Tibial artery (tissue), 4 donors: ENCODE results near the gene IL1RAPL2.
"Not testable (repeated sequence)": the region's sequence is repeated elsewhere in the genome, so short reads cannot be mapped to it uniquely, and the experiment has no call there.

ENCODE experiments used
- DNase-seq, 2 donors: peaks; one replicate each; pipeline ENCODE4 v3.0.0-alpha.2; 2019
- H3K27ac ChIP-seq, 2 donors: fragments of 200-600 bp; sonication (generic) in 1 of 2; 1 replicate in 1 of 2; 2 replicates in 1 of 2; pipeline ENCODE4 v1.5.1; 2018 to 2019; ENCODE audit warnings: mild to moderate bottlenecking in 1 of 2
- H3K27me3 ChIP-seq, 2 donors: fragments of 200-600 bp; sonication (generic) in 1 of 2; one replicate each; pipeline versions ENCODE4 v1.5.1 to v1.6.0; 2016 to 2019
- H3K36me3 ChIP-seq, 3 donors: fragments of 200-600 bp; sonication (generic) in 2 of 3; one replicate each; pipeline ENCODE4 v1.5.1; 2016 to 2019; ENCODE audit warnings: mild to moderate bottlenecking in 2 of 3
- H3K4me1 ChIP-seq, 4 donors: fragments of 200-600 bp; sonication (generic) in 2 of 4; 1 replicate in 3 of 4; 2 replicates in 1 of 4; pipeline ENCODE4 v1.5.1; 2016 to 2019
- H3K4me3 ChIP-seq, 2 donors: fragments of 200-600 bp; sonication (generic) in 1 of 2; 1 replicate in 1 of 2; 2 replicates in 1 of 2; pipeline ENCODE4 v1.5.1; 2018 to 2019; ENCODE audit warnings: mild to moderate bottlenecking in 2 of 2
- H3K9me3 ChIP-seq, 3 donors: fragments of 200-600 bp; sonication (generic) in 1 of 3; one replicate each; pipeline ENCODE4 v1.5.1; 2016 to 2019
- CTCF ChIP-seq, 2 experiments: fragments of 200-600 bp in 1 of 2; fragments of 450-650 bp in 1 of 2; IDR thresholded peaks; one replicate each; pipeline ENCODE4 v1.5.1; 2017 to 2019; ENCODE audit warnings: antibody characterized with exemption in 2 of 2, mild to moderate bottlenecking in 1 of 2, moderate library complexity in 1 of 2
- intact Hi-C: fragments of 100-400 bp; cut with DNase I; formaldehyde crosslinking; loops from one replicate; pipeline ENCODE4 v1.15.0; 2023; ENCODE audit warnings: low total_unique reads

The IL1RAPL2 gene

DNA sequence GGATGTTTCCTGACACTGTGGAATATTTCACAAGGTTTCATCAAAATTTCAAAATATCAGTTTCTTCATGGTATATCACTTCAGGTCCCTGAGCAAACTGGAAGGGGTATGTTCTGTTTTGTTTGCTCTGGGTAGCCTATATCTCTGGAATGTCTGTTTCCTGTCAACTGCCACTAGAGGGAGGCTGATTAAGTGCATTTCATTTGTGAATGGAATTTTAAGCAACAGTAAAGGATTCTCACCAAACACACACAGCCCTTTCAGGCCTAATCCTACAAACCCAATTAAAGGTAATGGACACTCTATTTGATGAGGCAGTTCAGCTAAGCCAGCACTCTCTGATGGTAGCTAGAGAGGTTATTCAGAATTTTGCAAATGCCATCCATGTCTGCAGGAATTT is 347.3 kb downstream of the IL1RAPL2 start:
- DNase-seq: no peak
- TF ChIP-seq CTCF (IDR thresholded peaks at IDR 0.05): peak in 1 of 2 experiments; percentile 22
- no peaks in the 10 kb centered on the region for H3K9me3 ChIP-seq
- no peaks in the 10 kb centered on the region for H3K36me3 ChIP-seq
- intact Hi-C loops: no loop called here
- no peak overlapping the region for H3K27ac ChIP-seq
- H3K4me3 ChIP-seq: no peak overlapping the region
- no peaks in the 10 kb centered on the region for H3K27me3 ChIP-seq
- no peaks in the 10 kb centered on the region for H3K4me1 ChIP-seq

DNA sequence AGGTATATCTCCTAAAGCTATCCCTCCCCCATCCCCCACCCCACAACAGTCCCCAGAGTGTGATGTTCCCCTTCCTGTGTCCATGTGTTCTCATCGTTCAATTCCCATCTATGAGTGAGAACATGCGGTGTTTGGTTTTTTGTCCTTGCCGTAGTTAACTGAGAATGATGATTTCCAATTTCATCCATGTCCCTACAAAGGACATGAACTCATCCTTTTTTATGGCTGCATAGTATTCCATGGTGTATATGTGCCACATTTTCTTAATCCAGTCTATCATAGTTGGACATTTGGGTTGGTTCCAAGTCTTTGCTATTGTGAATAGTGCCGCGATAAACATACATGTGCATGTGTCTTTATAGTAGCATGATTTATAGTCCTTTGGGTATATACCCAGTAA is 348.7 kb downstream of the IL1RAPL2 start:
- H3K9me3 ChIP-seq, H3K4me1 ChIP-seq, DNase-seq, H3K27me3 ChIP-seq, H3K36me3 ChIP-seq, intact Hi-C loops, H3K27ac ChIP-seq, H3K4me3 ChIP-seq: not testable (repeated sequence)

GRCh38 chrX:104918122-104918521 is 352.1 kb downstream of the IL1RAPL2 start:
- H3K36me3 ChIP-seq: no peaks in the 10 kb centered on the region
- no peaks in the 10 kb centered on the region for H3K4me1 ChIP-seq
- no peak overlapping the region for H3K4me3 ChIP-seq
- no peak overlapping the region for H3K27ac ChIP-seq
- intact Hi-C loops: no loop called here
- no peak for DNase-seq
- no peaks in the 10 kb centered on the region for H3K27me3 ChIP-seq
- TF ChIP-seq CTCF (IDR thresholded peaks at IDR 0.05): no peak
- no peaks in the 10 kb centered on the region for H3K9me3 ChIP-seq

- Histone ChIP-seq H3K4me1 (no peaks in the 10 kb centered on the region), H3K4me3 (no peak overlapping the region), H3K27me3 (no peaks in the 10 kb centered on the region), H3K27ac (no peak overlapping the region), H3K36me3 (no peaks in the 10 kb centered on the region), H3K9me3 (no peaks in the 10 kb centered on the region)
- peak in 1 of 2 donors; percentile 54 for DNase-seq
- TF ChIP-seq CTCF (IDR thresholded peaks at IDR 0.05): no peak
- intact Hi-C loops: no loop called here
Measured at GRCh38 chrX:104921584-104922205, 355.7 kb downstream of the IL1RAPL2 start.

DNA sequence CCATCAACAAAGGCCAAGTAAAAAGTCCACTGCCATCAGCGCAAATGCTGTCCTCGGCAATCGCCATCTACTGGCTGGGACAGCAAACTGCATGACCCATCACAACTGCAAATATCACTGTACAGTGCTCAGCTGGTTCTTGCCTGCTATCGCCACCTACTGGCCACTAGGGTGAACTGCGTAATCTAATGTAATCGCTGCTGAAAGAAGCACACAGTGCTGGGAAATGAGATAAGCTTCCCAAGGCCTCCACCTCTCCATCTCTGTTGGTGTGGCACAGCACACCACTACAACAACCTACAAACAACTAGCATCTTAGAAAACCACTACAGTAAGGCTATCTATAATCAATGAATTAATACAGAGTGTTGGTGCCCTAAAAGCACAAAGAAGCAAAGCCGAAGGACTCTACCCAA is 356.2 kb downstream of the IL1RAPL2 start:
- TF ChIP-seq CTCF (IDR thresholded peaks at IDR 0.05): peak; percentile 82 to 88
- H3K27me3 ChIP-seq: no peaks in the 10 kb centered on the region
- peak; percentile 56 to 78 for DNase-seq
- H3K4me3 ChIP-seq: no peak overlapping the region
- H3K4me1 ChIP-seq: no peaks in the 10 kb centered on the region
- H3K27ac ChIP-seq: no peak overlapping the region
- no peaks in the 10 kb centered on the region for H3K36me3 ChIP-seq
- intact Hi-C loops: no loop called here
- H3K9me3 ChIP-seq: no peaks in the 10 kb centered on the region

DNA sequence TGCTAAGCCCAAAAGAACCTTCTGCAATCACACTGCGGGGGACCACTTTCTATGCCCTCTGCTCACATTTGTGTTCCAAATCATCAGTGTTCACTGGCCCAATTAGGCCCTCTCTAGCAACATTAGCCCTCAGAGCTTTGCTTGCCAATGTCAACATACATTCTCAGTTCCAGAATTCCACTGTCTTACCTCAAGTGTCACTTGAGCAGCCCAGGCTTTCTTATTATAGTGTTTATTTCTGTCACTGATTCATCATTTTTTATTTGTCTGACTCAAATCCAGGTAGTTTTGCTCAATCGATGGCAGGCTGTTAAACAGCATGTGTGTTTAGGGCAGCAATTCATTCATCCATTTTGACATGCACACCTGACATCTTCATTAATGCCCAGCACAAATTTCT is 363.3 kb downstream of the IL1RAPL2 start:
- DNase-seq: no peak
- H3K4me3 ChIP-seq: no peak overlapping the region
- H3K27me3 ChIP-seq: no peaks in the 10 kb centered on the region
- H3K27ac ChIP-seq: no peak overlapping the region
- H3K9me3 ChIP-seq: no peaks in the 10 kb centered on the region
- H3K4me1 ChIP-seq: no peaks in the 10 kb centered on the region
- intact Hi-C loops: no loop called here
- TF ChIP-seq CTCF (IDR thresholded peaks at IDR 0.05): no peak
- no peaks in the 10 kb centered on the region for H3K36me3 ChIP-seq
